ENCODE results near the gene RASGEF1B. TPM values are rescaled to one million over a fixed set of nuclear protein-coding genes. Genes with fewer than 3 reads are reported as not detected.

The RASGEF1B gene
- total and polyA plus RNA-seq, 2 of the 4 experiments (the other 2 are of a cell fraction): 0.09 to 0.36 TPM

DNA sequence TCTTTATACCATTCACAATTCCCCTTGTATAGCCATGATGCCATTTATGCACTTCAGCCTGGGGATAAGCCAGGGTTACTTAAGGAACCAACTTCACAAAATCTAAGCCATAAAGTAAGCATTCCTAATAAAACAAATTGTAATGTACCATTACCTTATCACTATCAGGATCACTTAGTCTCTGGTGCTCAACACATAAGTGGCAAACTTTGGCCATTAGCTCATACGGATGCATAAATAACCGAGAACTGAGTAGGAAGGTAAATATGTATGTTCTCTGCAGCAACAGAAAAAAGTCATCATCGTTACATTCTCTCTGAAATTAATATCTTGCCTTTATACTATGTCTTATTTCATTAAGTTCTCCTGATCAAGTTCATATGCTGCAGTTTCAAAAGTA lies 14.4 kb downstream of the RASGEF1B start:
- Histone ChIP-seq H2AK5ac (ENCODE audit: low read depth, low read length) (no peak overlapping the region), H2BK15ac (ENCODE audit: low read depth, low read length) (no peak overlapping the region), H3K18ac (ENCODE audit: low read depth, low read length) (no peak overlapping the region), H3K79me1 (ENCODE audit: low read depth in 1 of 2, low read length in 2 of 2) (no peaks in the 10 kb centered on the region), H2BK20ac (ENCODE audit: low read depth, low read length) (no peak overlapping the region), H3K23ac (ENCODE audit: low read depth, low read length) (no peak overlapping the region), H2BK5ac (ENCODE audit: low read depth, low read length, poor library complexity, severe bottlenecking) (no peak overlapping the region), H2BK120ac (ENCODE audit: low read depth, low read length) (no peak overlapping the region), H3K9ac (ENCODE audit: low read depth, low read length) (no peak overlapping the region), H2AFZ (replicated peaks; ENCODE audit: low read length, poor library complexity) (no peak overlapping the region), H3K4me2 (ENCODE audit: low read depth, low read length) (no peak overlapping the region), H3K36me3 (ENCODE audit: control insufficient read depth, insufficient read depth, low read length) (peaks cover 2% of the 10 kb centered on the region; the same call in 1 of the 2 replicates), H4K20me1 (ENCODE audit: insufficient read depth, low read length) (no peaks in the 10 kb centered on the region), H3K4me1 (ENCODE audit: control insufficient read depth, insufficient read depth, low read length) (no peaks in the 10 kb centered on the region), H3K9me3 (ENCODE audit: control insufficient read depth, insufficient read depth, low read length) (no peaks in the 10 kb centered on the region), H4K5ac (ENCODE audit: low read depth, low read length) (no peak overlapping the region), H3K27ac (ENCODE audit: insufficient read depth, low read length) (no peak overlapping the region), H3K4me3 (ENCODE audit: insufficient read depth, low read depth, low read length) (no peak overlapping the region), H3K4ac (ENCODE audit: low read depth, low read length) (no peak overlapping the region), H3K27me3 (ENCODE audit: control insufficient read depth, insufficient read depth, low read length) (peaks cover 7% of the 10 kb centered on the region; the same call in 1 of the 2 replicates), H3K56ac (ENCODE audit: extremely low read depth, insufficient read depth, low read length) (no peak overlapping the region), H3K14ac (replicated peaks; ENCODE audit: low read depth, low read length) (no peak overlapping the region), H3K9me1 (ENCODE audit: insufficient read depth, low read length) (no peaks in the 10 kb centered on the region), H4K91ac (ENCODE audit: insufficient read depth, low read depth, low read length) (no peak overlapping the region), H4K8ac (ENCODE audit: low read depth in 2 of 2, low read length in 2 of 2) (no peak overlapping the region), H2AK9ac (replicated peaks; ENCODE audit: low read depth, low read length, poor library complexity) (no peak overlapping the region)
- POLR2A ChIA-PET (ENCODE audit: unreplicated experiment): no interaction called here
- TF ChIP-seq NFE2L2 (IDR thresholded peaks at IDR 0.05; ENCODE audit: low read depth, low read length) (no peak), MXI1 (IDR thresholded peaks at IDR 0.05; ENCODE audit: borderline replicate concordance, low read depth, low read length) (no peak), RAD21 (IDR thresholded peaks at IDR 0.05; ENCODE audit: low read length) (no peak), FOS (IDR thresholded peaks at IDR 0.05; ENCODE audit: low read depth, low read length) (no peak), MAFK (IDR thresholded peaks at IDR 0.05; ENCODE audit: low read depth, low read length) (no peak), RFX5 (IDR thresholded peaks at IDR 0.05; ENCODE audit: low read depth, low read length) (no peak), CEBPB (IDR thresholded peaks at IDR 0.05; ENCODE audit: low read depth, low read length) (no peak), MAZ (IDR thresholded peaks at IDR 0.05; ENCODE audit: borderline replicate concordance, low read depth, low read length) (no peak), BHLHE40 (IDR thresholded peaks at IDR 0.05; ENCODE audit: low read depth, low read length) (no peak), POLR2A (IDR thresholded peaks at IDR 0.05; ENCODE audit: low read depth, low read length) (no peak), RCOR1 (IDR thresholded peaks at IDR 0.05; ENCODE audit: insufficient replicate concordance, low read length) (no peak), SMC3 (IDR thresholded peaks at IDR 0.05; ENCODE audit: low read depth, low read length) (no peak)
- TF ChIP-seq, protein P1, sequence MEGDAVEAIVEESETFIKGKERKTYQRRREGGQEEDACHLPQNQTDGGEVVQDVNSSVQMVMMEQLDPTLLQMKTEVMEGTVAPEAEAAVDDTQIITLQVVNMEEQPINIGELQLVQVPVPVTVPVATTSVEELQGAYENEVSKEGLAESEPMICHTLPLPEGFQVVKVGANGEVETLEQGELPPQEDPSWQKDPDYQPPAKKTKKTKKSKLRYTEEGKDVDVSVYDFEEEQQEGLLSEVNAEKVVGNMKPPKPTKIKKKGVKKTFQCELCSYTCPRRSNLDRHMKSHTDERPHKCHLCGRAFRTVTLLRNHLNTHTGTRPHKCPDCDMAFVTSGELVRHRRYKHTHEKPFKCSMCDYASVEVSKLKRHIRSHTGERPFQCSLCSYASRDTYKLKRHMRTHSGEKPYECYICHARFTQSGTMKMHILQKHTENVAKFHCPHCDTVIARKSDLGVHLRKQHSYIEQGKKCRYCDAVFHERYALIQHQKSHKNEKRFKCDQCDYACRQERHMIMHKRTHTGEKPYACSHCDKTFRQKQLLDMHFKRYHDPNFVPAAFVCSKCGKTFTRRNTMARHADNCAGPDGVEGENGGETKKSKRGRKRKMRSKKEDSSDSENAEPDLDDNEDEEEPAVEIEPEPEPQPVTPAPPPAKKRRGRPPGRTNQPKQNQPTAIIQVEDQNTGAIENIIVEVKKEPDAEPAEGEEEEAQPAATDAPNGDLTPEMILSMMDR (conservative IDR thresholded peaks at IDR 0.05; ENCODE audit: low read depth, low read length): no peak
- TF ChIP-seq, protein P2, sequence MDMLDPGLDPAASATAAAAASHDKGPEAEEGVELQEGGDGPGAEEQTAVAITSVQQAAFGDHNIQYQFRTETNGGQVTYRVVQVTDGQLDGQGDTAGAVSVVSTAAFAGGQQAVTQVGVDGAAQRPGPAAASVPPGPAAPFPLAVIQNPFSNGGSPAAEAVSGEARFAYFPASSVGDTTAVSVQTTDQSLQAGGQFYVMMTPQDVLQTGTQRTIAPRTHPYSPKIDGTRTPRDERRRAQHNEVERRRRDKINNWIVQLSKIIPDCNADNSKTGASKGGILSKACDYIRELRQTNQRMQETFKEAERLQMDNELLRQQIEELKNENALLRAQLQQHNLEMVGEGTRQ (IDR thresholded peaks at IDR 0.05; ENCODE audit: low read depth, low read length): no peak
- TF ChIP-seq, protein P3, sequence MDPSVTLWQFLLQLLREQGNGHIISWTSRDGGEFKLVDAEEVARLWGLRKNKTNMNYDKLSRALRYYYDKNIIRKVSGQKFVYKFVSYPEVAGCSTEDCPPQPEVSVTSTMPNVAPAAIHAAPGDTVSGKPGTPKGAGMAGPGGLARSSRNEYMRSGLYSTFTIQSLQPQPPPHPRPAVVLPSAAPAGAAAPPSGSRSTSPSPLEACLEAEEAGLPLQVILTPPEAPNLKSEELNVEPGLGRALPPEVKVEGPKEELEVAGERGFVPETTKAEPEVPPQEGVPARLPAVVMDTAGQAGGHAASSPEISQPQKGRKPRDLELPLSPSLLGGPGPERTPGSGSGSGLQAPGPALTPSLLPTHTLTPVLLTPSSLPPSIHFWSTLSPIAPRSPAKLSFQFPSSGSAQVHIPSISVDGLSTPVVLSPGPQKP (IDR thresholded peaks at IDR 0.05; ENCODE audit: borderline replicate concordance, low read depth, low read length): no peak
- CTCF ChIA-PET: no interaction called here
- no peak for DNase-seq
- intact Hi-C loops (cut with micrococcal nuclease) (no loop called here), in situ Hi-C loops (cut with MboI; ENCODE audit: low sequenced_read_pairs) (no loop called here), dilution Hi-C loops (cut with HindIII; ENCODE audit: low sequenced_read_pairs, unreplicated experiment) (no loop called here)
- ATAC-seq (ENCODE audit: low read depth): no peak
- BruUV-seq (replicated peaks): no TSS peak
- no CpG with 5 or more reads among the region's 3 CpGs for WGBS, 2 experiments (ENCODE audit: extremely low coverage in 2 of 2, insufficient read length in 1 of 2)

All from IMR-90 (cell line).